Stomach (tissue), 9 donors: ENCODE results near the gene NQO2. TPM values are rescaled to one million over a fixed set of nuclear protein-coding genes. Genes with fewer than 3 reads are reported as not detected.

Source experiments
- DNase-seq, 2 donors: peaks; one replicate each; pipeline versions ENCODE4 v3.0.0 to v3.0.0-alpha.2; 2013 to 2019
- H3K27ac ChIP-seq, 5 donors: fragments of 200-600 bp in 4 of 5; sonication (generic) in 4 of 5; one replicate each; pipeline ENCODE4 v1.5.1; 2013 to 2019; ENCODE audit warnings: mild to moderate bottlenecking in 1 of 5, moderate library complexity in 1 of 5
- H3K27me3 ChIP-seq, 3 donors: fragments of 200-600 bp; sonication (generic); one replicate each; pipeline ENCODE4 v1.5.1; 2017 to 2019; ENCODE audit warnings: mixed run types in 1 of 3
- H3K36me3 ChIP-seq, 4 donors: fragments of 200-600 bp; sonication (generic); 1 replicate in 3 of 4; 2 replicates in 1 of 4; pipeline ENCODE4 v1.5.1; 2016 to 2019
- H3K4me1 ChIP-seq, 4 donors: fragments of 200-600 bp; sonication (generic); one replicate each; pipeline ENCODE4 v1.5.1; 2016 to 2019
- H3K4me3 ChIP-seq, 4 donors: fragments of 200-600 bp; sonication (generic) in 3 of 4; one replicate each; pipeline ENCODE4 v1.5.1; 2016 to 2019; ENCODE audit warnings: mild to moderate bottlenecking in 1 of 4
- H3K9me3 ChIP-seq, 4 donors: fragments of 200-600 bp; sonication (generic); one replicate each; pipeline ENCODE4 v1.5.1; 2016 to 2019
- CTCF ChIP-seq, 7 experiments: fragments of 450-650 bp in 4 of 7; fragments of 200-600 bp in 3 of 7; sonication (generic) in 3 of 7; IDR thresholded peaks; one replicate each; pipeline ENCODE4 v1.5.1; 2016 to 2019; ENCODE audit warnings: antibody characterized with exemption in 7 of 7, control low read depth in 2 of 7, mild to moderate bottlenecking in 1 of 7
- EP300 ChIP-seq: sonication (generic); formaldehyde crosslinking; IDR thresholded peaks from one replicate; pipeline ENCODE4 v1.6.1; 2017; ENCODE audit warnings: antibody characterized with exemption
- POLR2A ChIP-seq, 4 donors: fragments of 450-650 bp; IDR thresholded peaks; one replicate each; pipeline ENCODE4 v1.6.1; 2016; ENCODE audit warnings: antibody characterized with exemption in 4 of 4, control low read depth in 2 of 4, mild to moderate bottlenecking in 1 of 4, moderate library complexity in 1 of 4
- POLR2AphosphoS5 ChIP-seq, 3 donors: sonication (generic); formaldehyde crosslinking; IDR thresholded peaks; one replicate each; pipeline ENCODE4 v1.6.1; 2016; ENCODE audit warnings: antibody characterized with exemption in 3 of 3
- WGBS, 5 donors: extraction: QIAGEN DNeasy Blood & Tissue Kit in 3 of 5; methylation state at CpG; one replicate each; pipeline versions ENCODE4 v1.1.5 to v1.1.7; 2013 to 2018; 5-methylcytosine and 5-hydroxymethylcytosine counted together
- intact Hi-C: fragments of 100-400 bp; cut with DNase I; formaldehyde crosslinking; loops from one replicate; pipeline ENCODE4 v1.15.1; 2023; ENCODE audit warnings: low total_unique reads
- polyA plus RNA-seq, 3 donors: library from polyadenylated mRNA; stranded (reverse); fragments of 200-250 nt; gene quantifications; one replicate each; pipeline ENCODE4 v1.2.3, GENCODE V29; 2013
- total RNA-seq, 5 donors: library from RNA; depleted of rRNA; stranded (reverse); fragments of >200 nt; gene quantifications; one replicate each; pipeline versions ENCODE4 v1.1.0 to v1.2.3, GENCODE V29; 2014 to 2016
- donor health status: healthy with polysubstance abuse.
- donor health status: Bipolar disorder and iron deficiency.
- donor health status: healthy.

The NQO2 gene
- total and polyA plus RNA-seq, 8 donors = 0.87 to 43.1 (median 28.3) TPM; not detected in 1

- peak in 1 of 2 donors; percentile 38 for DNase-seq
- Histone ChIP-seq H3K27ac (peak overlapping the region; percentile 75 to 87 (median 80)), H3K4me1 (peaks cover 38 to 84% (median 69%) of the 10 kb centered on the region in 4 donors), H3K9me3 (no peaks in the 10 kb centered on the region), H3K4me3 (peak overlapping the region; percentile 15 to 34 (median 16)), H3K36me3 (peaks cover 4 to 30% (median 22%) of the 10 kb centered on the region in 4 donors), H3K27me3 (no peaks in the 10 kb centered on the region)
- TF ChIP-seq POLR2A (IDR thresholded peaks at IDR 0.05) (no peak), POLR2AphosphoS5 (IDR thresholded peaks at IDR 0.05) (no peak), EP300 (no peak), CTCF (IDR thresholded peaks at IDR 0.05) (no peak)
- intact Hi-C loops = no loop called here
- 37 to 51% (median 49%) methylated on average over 7 of the region's 7 CpGs for WGBS, 5 donors
Measured at GRCh38 chr6:2961506-2961905, 38.2 kb upstream of the NQO2 start.

GRCh38 chr6:2962004-2962403, 37.7 kb upstream of the NQO2 start:
- H3K9me3 ChIP-seq = no peaks in the 10 kb centered on the region
- 28 to 65% (median 46%) methylated on average over 9 of the region's 9 CpGs for WGBS, 5 donors
- TF ChIP-seq POLR2A (IDR thresholded peaks at IDR 0.05) (no peak), POLR2AphosphoS5 (IDR thresholded peaks at IDR 0.05) (peak in 2 of 3 donors; percentile 37 to 40), EP300 (no peak)
- H3K27me3 ChIP-seq = no peaks in the 10 kb centered on the region
- H3K4me3 ChIP-seq = peak overlapping the region; percentile 15 to 34 (median 16)
- DNase-seq = peak; percentile 78 to 88
- H3K27ac ChIP-seq = peak overlapping the region; percentile 75 to 87 (median 80)
- intact Hi-C loops = no loop called here
- H3K36me3 ChIP-seq = peaks cover under 1 to 26% (median 17%) of the 10 kb centered on the region in 4 donors
- peaks cover 38 to 85% (median 69%) of the 10 kb centered on the region in 4 donors for H3K4me1 ChIP-seq

GRCh38 chr6:2962636-2963035, 37.1 kb upstream of the NQO2 start:
- no peak for TF ChIP-seq CTCF (IDR thresholded peaks at IDR 0.05)
- peak in 1 of 3 donors; percentile 35 for TF ChIP-seq POLR2AphosphoS5 (IDR thresholded peaks at IDR 0.05)
- intact Hi-C loops = no loop called here
- Histone ChIP-seq H3K27me3 (no peaks in the 10 kb centered on the region), H3K4me3 (no peak overlapping the region), H3K9me3 (no peaks in the 10 kb centered on the region), H3K36me3 (peaks cover 0 to 19% (median 13%) of the 10 kb centered on the region in 4 donors), H3K27ac (peak overlapping the region in 4 of 5 donors; percentile 75 to 83 (median 78)), H3K4me1 (peaks cover 34 to 85% (median 67%) of the 10 kb centered on the region in 4 donors)
- WGBS, 5 donors = 21 to 52% (median 41%) methylated on average over 3 of the region's 3 CpGs
- DNase-seq = peak in 1 of 2 donors; percentile 63

GRCh38 chr6:2963756-2964155, 35.9 kb upstream of the NQO2 start:
- Histone ChIP-seq H3K4me1 (peaks cover 25 to 80% (median 64%) of the 10 kb centered on the region in 4 donors), H3K27me3 (no peaks in the 10 kb centered on the region), H3K9me3 (no peaks in the 10 kb centered on the region), H3K27ac (no peak overlapping the region), H3K36me3 (peaks cover 0 to 8% (median 5%) of the 10 kb centered on the region in 4 donors), H3K4me3 (no peak overlapping the region)
- no peak for TF ChIP-seq EP300
- TF ChIP-seq CTCF (IDR thresholded peaks at IDR 0.05) = no peak
- TF ChIP-seq POLR2A (IDR thresholded peaks at IDR 0.05) = no peak
- TF ChIP-seq POLR2AphosphoS5 (IDR thresholded peaks at IDR 0.05) = no peak
- intact Hi-C loops = no loop called here
- WGBS, 5 donors = 86 to 96% (median 92%) methylated on average over 8 of the region's 8 CpGs
- no peak for DNase-seq

- H3K27ac ChIP-seq = no peak overlapping the region
- H3K4me1 ChIP-seq = peaks cover 23 to 86% (median 69%) of the 10 kb centered on the region in 4 donors
- 70 to 77% (median 74%) methylated on average over 17 of the region's 17 CpGs for WGBS, 5 donors
- no peak for TF ChIP-seq CTCF (IDR thresholded peaks at IDR 0.05)
- no peak for TF ChIP-seq POLR2A (IDR thresholded peaks at IDR 0.05)
- TF ChIP-seq EP300 = no peak
- TF ChIP-seq POLR2AphosphoS5 (IDR thresholded peaks at IDR 0.05) = no peak
- DNase-seq = no peak
- no peaks in the 10 kb centered on the region for H3K9me3 ChIP-seq
- intact Hi-C loops = no loop called here
- no peaks in the 10 kb centered on the region for H3K27me3 ChIP-seq
- peaks cover 0 to 3% (median under 1%) of the 10 kb centered on the region in 4 donors for H3K36me3 ChIP-seq
- H3K4me3 ChIP-seq = no peak overlapping the region
Measured at GRCh38 chr6:2964793-2965505, 34.7 kb upstream of the NQO2 start.
